SK-N-SH treated with all-trans-retinoic acid at 6 μM for 48 hours (cell line): ENCODE measurements around the gene ARRB1.
A peak's percentile ranks its signal among the peaks of the same experiment; 100 is the strongest.

Experiments used
- ATAC-seq: fragments of 200-7000 bp; cut with Tn5 transposase; 3 replicates; pipeline ENCODE4 v1.9.1; 2020; ENCODE audit warnings: mild to moderate bottlenecking, moderate library complexity
- ARNTL ChIP-seq: fragments of 450-650 bp; formaldehyde crosslinking; IDR thresholded peaks from 2 replicates; pipeline ENCODE4 v1.5.0; 2020; ENCODE audit warnings: low read depth, mild to moderate bottlenecking, moderate library complexity, borderline replicate concordance
- BACH2 ChIP-seq: fragments of 250-450 bp; sonication (Bioruptor Pico); IDR thresholded peaks from 2 replicates; pipeline ENCODE4 v1.9.0; 2021; ENCODE audit warnings: mild to moderate bottlenecking, borderline replicate concordance
- CREB5 ChIP-seq: fragments of 250-450 bp; sonication (Bioruptor Pico); IDR thresholded peaks from 2 replicates; pipeline ENCODE4 v1.5.1; 2020; ENCODE audit warnings: low read depth, mild to moderate bottlenecking, moderate library complexity
- CSDC2 ChIP-seq: fragments of 250-450 bp; sonication (Bioruptor Pico); IDR thresholded peaks from 2 replicates; pipeline ENCODE4 v1.5.0; 2020; ENCODE audit warnings: mild to moderate bottlenecking, moderate library complexity
- ESRRG ChIP-seq: fragments of 250-450 bp; sonication (Bioruptor Pico); IDR thresholded peaks from 2 replicates; pipeline ENCODE4 v1.6.1; 2021; ENCODE audit warnings: mild to moderate bottlenecking
- OSR1 ChIP-seq: fragments of 250-450 bp; sonication (Bioruptor Pico); IDR thresholded peaks from 2 replicates; pipeline ENCODE4 v1.8.0; 2022; ENCODE audit warnings: moderate library complexity, mild to moderate bottlenecking, inconsistent platforms
- PATZ1 ChIP-seq: fragments of 250-450 bp; sonication (Bioruptor Pico); IDR thresholded peaks from 2 replicates; pipeline ENCODE4 v1.8.0; 2020; ENCODE audit warnings: mild to moderate bottlenecking, moderate library complexity, borderline replicate concordance
- PPARA ChIP-seq: fragments of 250-450 bp; sonication (Bioruptor Pico); IDR thresholded peaks from 2 replicates; pipeline ENCODE4 v1.5.0; 2020; ENCODE audit warnings: mild to moderate bottlenecking, borderline replicate concordance
- RARB ChIP-seq: fragments of 250-450 bp; sonication (Bioruptor Pico); IDR thresholded peaks from 2 replicates; pipeline ENCODE4 v1.8.0; 2021; ENCODE audit warnings: mild to moderate bottlenecking, moderate library complexity
- SNAI2 ChIP-seq: fragments of 250-450 bp; sonication (Bioruptor Pico); IDR thresholded peaks from 2 replicates; pipeline ENCODE4 v1.5.0; 2020; ENCODE audit warnings: mild to moderate bottlenecking, moderate library complexity
- TCF4 ChIP-seq: fragments of 250-450 bp; sonication (Bioruptor Pico); IDR thresholded peaks from 2 replicates; pipeline ENCODE4 v1.8.0; 2021; ENCODE audit warnings: mild to moderate bottlenecking, moderate library complexity, borderline replicate concordance
- TOX ChIP-seq: fragments of 250-450 bp; sonication (Bioruptor Pico); IDR thresholded peaks from 2 replicates; pipeline ENCODE4 v1.8.0; 2021; ENCODE audit warnings: mild to moderate bottlenecking, moderate library complexity, borderline replicate concordance
- ZFP3 ChIP-seq: fragments of 250-450 bp; sonication (Bioruptor Pico); IDR thresholded peaks from 2 replicates; pipeline ENCODE4 v1.5.0; 2020; ENCODE audit warnings: mild to moderate bottlenecking, moderate library complexity
- ZFP30 ChIP-seq: fragments of 450-650 bp; formaldehyde crosslinking; IDR thresholded peaks from 2 replicates; pipeline ENCODE4 v1.5.0; 2022; ENCODE audit warnings: mild to moderate bottlenecking, moderate library complexity
- ZNF70 ChIP-seq: fragments of 450-650 bp; formaldehyde crosslinking; IDR thresholded peaks from 2 replicates; pipeline ENCODE4 v1.5.0; 2020; ENCODE audit warnings: mild to moderate bottlenecking, moderate library complexity
- ZNF8 ChIP-seq: fragments of 450-650 bp; formaldehyde crosslinking; IDR thresholded peaks from 2 replicates; pipeline ENCODE4 v1.5.0; 2020; ENCODE audit warnings: mild to moderate bottlenecking, moderate library complexity
- TF ChIP-seq, protein P1 (sequence below): fragments of 250-450 bp; sonication (Bioruptor Pico); IDR thresholded peaks from 2 replicates; pipeline ENCODE4 v1.5.1; 2021; ENCODE audit warnings: mild to moderate bottlenecking, moderate library complexity

Gene ARRB1

DNA sequence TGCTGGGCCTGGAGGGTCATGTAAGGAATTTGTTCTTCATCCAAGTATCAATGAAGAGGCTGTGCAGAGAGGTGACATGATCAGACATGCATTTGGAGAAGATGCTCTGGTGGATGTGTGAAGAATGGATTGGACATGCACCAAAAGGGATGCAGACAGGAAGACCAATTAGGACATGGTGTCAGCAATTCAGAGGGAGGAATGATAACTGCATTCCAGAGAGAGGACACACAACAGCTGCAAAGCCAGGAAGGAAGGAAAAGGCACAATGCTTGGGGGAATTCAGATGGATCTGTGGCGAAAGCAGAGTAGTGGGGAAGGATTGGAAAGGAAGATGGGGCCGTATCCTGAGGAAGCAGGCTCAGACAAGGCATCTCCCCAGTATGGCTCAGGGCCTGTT, 5.2 kb upstream of the ARRB1 start (continued):
- TF ChIP-seq ARNTL (CRISPR knock-in tag) (no peak), PPARA (CRISPR knock-in tag) (no peak)

GRCh38 chr11:75355051-75355450, 3.6 kb upstream of the ARRB1 start:
- no peak for TF ChIP-seq ARNTL (CRISPR knock-in tag)
- no peak for TF ChIP-seq ZNF70 (CRISPR knock-in tag)
- TF ChIP-seq ZFP3 (CRISPR knock-in tag), result no peak
- no peak for TF ChIP-seq ZNF8
- no peak for TF ChIP-seq CREB5 (CRISPR knock-in tag)
- no peak for ATAC-seq

GRCh38 chr11:75352588-75353206, 1.2 kb upstream of the ARRB1 start:
- TF ChIP-seq TCF4 (CRISPR knock-in tag) (no peak), ARNTL (CRISPR knock-in tag) (no peak), ZFP30 (CRISPR knock-in tag) (no peak), TOX (CRISPR knock-in tag) (no peak), SNAI2 (CRISPR knock-in tag) (no peak), CSDC2 (CRISPR knock-in tag) (no peak), RARB (no peak), BACH2 (CRISPR knock-in tag) (no peak), ESRRG (CRISPR knock-in tag) (no peak)

GRCh38 chr11:75351791-75352587, 528 bp upstream of the ARRB1 start:
- ATAC-seq, result peak; percentile 46
- TF ChIP-seq TCF4 (CRISPR knock-in tag) (no peak), ZNF70 (CRISPR knock-in tag) (peak; percentile 25; the same call in 1 of the 2 replicates), ZFP3 (CRISPR knock-in tag) (0 out of 2 replicates have a peak, but pooled peaks have one; percentile 10), PATZ1 (CRISPR knock-in tag) (no peak)

More at GRCh38 chr11:75352588-75353206, 1.2 kb upstream of the ARRB1 start:
- ATAC-seq, result no peak

GRCh38 chr11:75350743-75351540, 519 bp downstream of the ARRB1 start:
- TF ChIP-seq ZFP3 (CRISPR knock-in tag), result no peak
- TF ChIP-seq, protein P1, sequence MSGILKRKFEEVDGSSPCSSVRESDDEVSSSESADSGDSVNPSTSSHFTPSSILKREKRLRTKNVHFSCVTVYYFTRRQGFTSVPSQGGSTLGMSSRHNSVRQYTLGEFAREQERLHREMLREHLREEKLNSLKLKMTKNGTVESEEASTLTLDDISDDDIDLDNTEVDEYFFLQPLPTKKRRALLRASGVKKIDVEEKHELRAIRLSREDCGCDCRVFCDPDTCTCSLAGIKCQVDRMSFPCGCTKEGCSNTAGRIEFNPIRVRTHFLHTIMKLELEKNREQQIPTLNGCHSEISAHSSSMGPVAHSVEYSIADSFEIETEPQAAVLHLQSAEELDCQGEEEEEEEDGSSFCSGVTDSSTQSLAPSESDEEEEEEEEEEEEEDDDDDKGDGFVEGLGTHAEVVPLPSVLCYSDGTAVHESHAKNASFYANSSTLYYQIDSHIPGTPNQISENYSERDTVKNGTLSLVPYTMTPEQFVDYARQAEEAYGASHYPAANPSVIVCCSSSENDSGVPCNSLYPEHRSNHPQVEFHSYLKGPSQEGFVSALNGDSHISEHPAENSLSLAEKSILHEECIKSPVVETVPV (CRISPR knock-in tag), result no peak
- no peak for TF ChIP-seq CSDC2 (CRISPR knock-in tag)
- TF ChIP-seq ESRRG (CRISPR knock-in tag), result no peak
- no peak for TF ChIP-seq PATZ1 (CRISPR knock-in tag)
- TF ChIP-seq BACH2 (CRISPR knock-in tag), result no peak
- no peak for TF ChIP-seq OSR1 (CRISPR knock-in tag)
- TF ChIP-seq, all 23 proteins: peak for 0
- ATAC-seq, result peak; percentile 8
